ENCODE results near the gene MAN1A1. TPM values are rescaled to one million over a fixed set of nuclear protein-coding genes. Genes with fewer than 3 reads are reported as not detected.

The MAN1A1 gene
- total RNA-seq, 1 experiment from 2014 or later, result 19.7 TPM

DNA sequence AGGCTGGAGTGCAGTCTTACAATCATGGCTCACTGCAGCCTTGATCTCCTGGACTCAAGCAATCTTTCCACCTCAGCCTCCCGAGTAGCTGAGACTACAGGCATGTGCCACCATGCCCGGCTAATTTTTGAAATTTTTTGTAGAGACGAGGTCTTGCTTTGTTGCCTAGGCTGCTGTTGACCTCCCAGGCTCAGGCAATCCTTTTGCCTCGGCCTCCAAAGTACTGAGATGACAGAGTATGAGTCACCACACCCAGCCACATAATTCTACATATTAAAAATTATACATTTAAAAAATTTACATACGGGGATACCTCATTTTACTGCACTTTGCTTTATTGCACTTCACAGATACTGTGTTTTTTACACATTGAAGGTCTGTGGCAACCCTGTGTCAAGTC is 115.1 kb downstream of the MAN1A1 start:
- DNase-seq (ENCODE audit: low read depth), result no peak

DNA sequence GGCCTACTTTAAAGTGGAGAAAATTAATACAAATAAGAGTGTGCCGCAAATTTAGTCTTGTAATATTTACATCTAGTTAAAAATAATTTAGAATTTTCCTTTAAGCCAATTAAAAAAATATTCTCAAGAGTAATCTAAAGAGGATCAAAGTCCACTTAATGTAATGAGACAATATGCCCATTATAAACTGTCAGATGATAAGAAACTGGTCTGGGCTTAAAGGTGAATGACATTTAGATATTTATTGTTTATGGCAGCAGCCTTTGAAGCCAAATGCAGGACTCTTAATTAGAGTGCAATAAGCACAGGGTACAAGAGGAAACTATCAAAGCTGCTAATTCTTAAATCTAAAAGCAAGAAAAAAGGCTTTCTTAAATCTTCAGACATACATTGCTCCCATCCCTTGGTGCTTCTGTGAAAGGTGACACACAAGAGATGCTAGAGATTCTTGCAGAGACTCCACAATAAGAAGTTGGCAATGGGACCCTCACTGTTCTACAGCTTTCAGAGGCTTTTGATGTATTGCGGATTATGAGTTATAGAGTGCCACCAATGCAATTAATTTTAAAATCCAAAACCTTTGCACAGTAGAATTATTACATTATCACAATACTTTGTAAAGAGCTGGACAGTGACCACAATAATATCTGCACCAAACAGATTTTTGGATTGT is 116.1 kb downstream of the MAN1A1 start:
- no peak for DNase-seq (ENCODE audit: low read depth)

DNA sequence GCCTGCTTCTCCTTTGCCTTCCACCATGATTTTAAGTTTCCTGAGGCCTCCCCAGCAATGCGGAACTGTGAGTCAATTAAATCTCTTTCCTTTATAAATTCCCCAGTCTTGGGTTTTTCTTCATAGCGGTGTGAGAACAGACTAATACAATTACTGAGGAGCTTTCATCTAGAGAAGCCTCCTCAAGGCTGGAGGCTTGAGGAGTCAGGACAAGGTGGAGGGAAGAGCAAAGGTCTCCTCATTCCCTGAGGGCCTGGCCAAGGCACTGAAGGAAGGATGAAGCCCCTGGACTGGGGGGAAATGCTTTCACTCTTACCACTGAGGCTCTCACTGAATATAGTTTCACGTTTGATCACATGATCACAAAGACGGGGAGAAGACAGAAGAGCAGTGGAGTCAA is 118.2 kb downstream of the MAN1A1 start:
- DNase-seq (ENCODE audit: low read depth), result no peak

DNA sequence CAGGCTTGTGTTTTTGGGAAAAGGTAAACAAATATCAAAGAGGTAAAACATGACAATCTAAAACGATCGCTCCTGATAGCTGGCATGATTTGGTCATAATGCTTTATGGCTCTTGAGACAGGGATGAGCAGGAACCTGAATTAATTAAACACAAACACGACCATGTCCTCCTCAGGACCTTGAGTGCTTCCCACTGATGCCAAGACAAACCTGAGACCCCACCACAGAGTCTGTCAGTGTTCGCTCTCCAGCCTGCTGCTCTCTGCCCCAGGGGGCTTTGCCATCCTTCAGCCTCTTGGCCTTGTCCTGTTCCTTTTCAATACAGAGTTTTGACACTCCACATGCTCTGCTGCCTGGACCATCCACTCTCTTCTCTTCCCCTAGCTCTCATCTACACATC is 119.4 kb downstream of the MAN1A1 start:
- DNase-seq (ENCODE audit: low read depth), result no peak

DNA sequence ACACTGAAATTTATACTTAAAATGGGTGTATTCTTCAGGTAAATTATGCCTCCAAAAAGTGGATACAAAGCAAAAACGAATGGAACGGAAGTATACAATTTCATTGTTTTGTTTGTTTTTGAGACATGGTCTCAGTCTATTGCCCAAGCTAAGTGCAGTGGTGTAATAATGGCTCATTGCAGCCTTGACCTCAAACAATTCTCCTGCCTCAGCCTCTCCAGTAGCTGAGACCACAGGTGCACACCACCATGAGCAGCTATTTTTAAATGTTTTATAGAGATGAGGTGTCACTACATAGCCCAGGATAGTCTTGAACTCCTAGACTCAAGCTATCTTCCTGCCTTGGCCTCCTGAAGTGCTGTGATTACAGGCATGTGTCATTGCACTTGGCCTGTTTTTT is 122.2 kb downstream of the MAN1A1 start:
- no peak for DNase-seq (ENCODE audit: low read depth)

DNA sequence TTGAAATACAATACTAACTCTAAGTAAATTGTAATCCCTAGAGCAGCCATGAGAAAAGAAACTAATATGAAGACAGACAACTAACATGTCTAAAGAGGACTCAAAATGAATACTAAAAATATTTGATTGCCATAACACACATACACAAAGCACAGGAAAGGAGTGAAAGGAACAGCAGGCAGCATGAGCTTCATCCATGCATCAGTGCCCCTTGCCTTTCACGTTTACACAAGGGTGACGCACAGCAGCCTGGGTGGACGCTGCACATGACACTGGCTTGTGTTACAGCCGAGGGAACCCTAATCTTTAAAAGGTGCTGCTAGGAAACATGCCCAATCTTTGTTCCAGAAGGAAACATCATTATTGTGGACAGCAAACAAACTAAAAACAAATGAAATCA is 123.5 kb downstream of the MAN1A1 start:
- DNase-seq (ENCODE audit: low read depth), result no peak

DNA sequence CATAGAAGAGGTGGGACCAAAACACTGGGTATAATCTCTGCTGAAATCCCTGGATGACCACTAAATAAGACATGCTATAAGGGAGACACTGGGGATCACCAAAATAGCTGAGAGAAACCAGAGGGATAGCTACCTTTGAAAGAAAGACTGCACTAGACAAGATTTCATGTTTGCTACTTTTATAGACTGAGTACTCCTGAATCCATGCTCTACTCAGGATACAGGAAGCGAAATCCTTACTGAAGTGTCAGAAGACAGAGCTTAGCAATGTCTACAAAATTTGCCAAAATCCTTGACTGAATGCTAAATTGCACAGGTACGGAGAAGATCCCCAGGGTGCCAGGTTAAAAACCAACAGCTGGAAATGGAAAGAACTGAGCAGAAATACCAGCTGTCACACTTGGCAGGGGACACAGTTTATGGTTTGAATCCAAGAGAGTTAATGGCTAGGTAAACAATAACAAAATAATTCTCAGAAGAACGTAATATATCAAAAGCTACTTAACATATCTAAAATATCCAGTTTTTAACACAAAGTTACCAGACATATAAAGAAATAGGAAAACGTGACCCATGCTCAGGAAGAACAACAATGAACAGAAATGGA is 125.4 kb downstream of the MAN1A1 start:
- no peak for DNase-seq (ENCODE audit: low read depth)

DNA sequence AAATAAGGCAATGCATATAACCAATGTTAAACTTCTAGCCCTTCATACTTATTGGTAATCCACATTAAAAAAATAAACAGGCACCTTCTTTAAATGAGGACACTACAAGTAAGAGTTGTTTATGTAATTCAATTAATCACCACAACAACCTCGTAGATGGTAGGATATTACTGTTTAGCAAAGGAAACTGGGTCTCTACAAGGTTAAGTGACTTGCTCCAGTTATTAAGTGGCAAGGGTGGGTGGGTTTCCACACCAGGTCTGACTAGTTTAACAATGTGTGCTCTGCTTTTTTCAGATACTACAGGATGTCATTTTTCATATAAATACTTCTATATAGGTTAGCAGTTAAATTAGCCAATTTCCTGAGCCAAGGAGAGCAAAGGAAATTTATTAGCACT is 129.1 kb downstream of the MAN1A1 start:
- no peak for DNase-seq (ENCODE audit: low read depth)

DNA sequence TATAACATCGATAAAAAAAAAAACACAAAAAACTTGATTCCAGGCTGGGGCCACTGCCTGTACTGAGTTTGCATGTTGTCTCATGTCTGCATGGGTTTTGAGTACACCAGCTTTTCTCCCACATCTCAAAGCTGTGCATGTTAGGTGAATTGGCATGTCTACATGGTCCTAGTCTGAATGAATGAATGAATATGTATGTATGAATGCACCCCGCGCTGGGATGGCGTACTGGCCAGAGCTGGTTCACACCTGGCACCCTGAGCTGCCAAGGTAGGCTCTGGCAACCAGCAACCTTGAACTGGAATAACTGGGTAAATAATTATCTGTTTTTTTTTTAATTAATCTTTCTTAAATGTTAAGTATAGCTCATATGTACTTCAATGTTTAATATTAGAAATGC is 131.0 kb downstream of the MAN1A1 start:
- DNase-seq (ENCODE audit: low read depth), result no peak

DNA sequence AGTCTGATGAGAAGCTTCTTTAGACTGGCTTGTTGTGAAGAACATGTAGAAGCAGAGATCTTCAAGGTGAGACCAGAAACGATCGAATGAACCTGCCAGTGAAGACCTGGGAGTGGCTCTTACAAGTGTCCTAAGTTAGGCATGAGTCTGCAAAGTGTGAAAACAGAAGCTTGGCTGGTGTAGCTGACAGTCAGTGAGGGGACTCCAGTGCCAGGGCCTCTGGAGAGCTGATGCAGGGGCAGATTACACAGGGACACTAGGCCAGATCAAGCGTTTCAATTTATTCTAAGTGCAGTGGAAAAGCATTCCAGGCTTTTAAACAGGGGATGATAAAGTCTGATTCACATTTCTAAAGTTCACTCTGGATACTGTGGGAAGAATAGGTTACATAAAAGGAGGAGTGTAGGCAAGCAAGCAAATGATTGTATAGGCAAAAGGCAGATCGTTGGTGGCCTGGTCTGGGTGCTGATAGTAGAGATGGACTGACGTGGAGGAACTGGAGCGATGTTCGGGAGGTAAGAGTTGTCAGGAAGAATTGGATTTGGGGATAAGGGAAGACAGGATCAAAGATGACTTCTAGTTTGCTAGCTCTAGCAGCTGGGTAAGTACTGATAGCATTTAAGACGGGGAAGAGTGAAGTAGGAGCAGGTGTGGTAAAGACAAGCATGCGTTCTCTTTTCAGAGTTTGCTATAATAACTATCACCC is 133.5 kb downstream of the MAN1A1 start:
- no peak for DNase-seq (ENCODE audit: low read depth)

DNA sequence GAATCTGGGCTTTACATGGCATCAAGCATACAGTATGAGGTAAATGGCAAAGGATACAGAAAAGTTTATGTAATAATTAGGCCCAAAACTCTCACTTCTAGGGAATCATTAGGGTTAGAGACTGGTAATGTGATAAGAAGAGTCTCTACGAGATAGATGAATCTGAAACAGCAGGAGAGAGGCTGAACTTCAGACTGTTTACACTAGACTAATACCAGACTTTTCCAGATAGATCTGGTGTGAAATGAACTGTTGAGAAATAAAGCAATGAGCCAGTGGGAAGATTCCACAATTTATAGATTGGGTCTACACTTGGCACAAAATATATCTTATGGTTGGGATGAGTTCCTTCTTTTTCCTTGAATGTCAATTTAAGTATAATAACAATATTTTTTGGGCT is 134.3 kb downstream of the MAN1A1 start:
- DNase-seq (ENCODE audit: low read depth), result no peak

DNA sequence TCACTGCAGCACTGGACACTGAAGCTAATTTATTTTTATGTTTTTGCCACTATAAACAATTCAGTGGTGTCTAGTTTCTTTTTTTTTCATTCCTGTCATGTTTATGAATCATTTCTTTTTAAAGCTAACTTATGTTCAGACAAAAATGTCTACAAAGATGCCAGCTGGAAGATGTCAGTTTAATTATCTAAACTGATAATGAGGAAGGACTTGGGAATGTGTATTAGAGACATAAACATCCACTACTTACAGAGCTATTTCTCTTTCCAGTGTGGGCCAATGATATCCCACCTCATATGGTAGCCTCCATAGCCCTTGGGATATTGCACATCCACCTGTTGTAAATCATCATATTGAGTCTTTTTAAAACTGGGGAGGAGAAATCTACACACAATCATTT is 139.0 kb downstream of the MAN1A1 start:
- no peak for DNase-seq (ENCODE audit: low read depth)

DNA sequence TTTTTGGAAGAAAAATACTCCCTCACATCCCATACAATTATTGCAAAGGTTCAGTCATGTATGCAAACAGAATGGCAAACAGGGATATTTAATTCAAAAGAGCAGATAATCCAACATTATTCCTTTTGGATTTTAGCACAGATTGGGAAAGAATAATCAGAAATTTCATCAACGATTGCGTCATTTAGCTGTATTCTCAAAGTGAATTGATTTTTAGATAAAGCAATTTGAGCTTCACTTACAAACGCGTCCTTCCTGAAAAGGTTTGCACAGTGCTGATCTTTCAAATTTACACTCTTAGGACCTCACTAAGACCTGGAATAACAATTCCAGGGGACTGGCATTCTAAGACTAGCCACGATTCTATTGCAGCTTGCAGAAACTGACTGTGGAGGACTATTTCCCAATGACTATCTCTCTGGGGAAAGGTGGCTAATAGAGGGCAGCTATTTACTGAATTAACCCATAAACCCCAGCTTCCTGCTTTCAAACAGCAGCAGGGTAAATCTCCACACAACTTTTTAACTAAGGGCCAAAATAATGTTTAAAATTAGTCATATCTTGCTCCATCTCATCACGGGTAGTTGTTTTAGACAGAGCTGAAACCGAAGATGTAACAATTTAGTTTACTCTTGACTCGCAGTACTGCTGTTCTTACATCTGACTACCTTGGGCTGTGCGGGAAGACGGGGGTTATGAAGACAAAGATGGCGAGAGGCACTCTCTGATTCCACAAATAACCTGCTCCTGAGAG is 139.9 kb downstream of the MAN1A1 start:
- no peak for DNase-seq (ENCODE audit: low read depth)

DNA sequence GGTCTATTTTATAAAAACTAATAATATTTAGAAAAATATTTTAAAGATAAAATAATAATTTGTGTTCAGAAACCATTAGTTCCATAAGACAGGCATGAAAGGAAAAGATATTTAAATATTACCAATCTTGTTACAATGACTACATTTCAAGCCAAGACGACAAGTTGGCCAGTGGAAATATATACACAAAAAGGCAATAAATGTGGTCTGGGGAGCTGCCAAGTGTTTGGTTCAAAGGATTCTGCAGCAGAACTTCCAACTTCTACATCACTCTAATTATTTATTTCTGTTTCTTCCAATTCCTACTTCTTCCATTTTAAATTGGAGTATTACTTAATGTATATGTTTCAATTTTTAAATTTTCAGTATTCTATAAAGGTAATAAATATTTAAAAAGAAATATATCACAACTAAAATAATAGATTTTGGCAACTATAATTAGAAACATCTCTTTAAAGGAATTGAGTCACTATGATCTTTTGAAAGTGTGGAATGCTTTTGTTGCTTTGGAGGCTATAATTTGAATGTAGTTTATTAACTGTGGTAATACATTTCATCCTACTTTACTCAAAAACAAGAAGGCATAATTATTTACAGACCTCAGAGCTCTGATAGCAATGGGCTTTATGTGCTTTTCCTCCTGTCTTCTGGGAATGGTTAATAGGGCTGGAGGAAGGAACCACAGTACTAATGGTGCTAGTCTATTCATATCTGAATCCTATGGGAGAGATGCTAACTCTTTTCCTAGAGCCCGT is 141.4 kb downstream of the MAN1A1 start:
- DNase-seq (ENCODE audit: low read depth), result peak; percentile 61

DNA sequence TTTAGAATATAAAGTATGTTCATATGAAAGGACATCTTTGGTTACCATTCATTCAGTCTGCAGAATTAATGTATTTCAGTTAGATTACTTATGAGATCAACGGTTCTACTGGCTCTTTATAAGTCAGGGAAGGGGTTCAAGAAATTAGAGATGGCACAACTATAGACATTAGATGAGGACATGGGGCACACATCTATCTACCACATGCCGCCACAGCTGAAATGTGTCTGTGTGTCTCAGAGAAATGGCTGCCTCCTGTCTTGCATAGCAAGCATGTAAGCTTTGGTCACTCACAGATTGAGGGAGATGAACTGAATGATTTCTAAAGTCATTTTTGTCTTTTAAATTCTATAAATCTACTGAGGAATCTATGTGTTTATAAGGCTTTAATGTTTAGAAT is 142.2 kb downstream of the MAN1A1 start:
- no peak for DNase-seq (ENCODE audit: low read depth)

DNA sequence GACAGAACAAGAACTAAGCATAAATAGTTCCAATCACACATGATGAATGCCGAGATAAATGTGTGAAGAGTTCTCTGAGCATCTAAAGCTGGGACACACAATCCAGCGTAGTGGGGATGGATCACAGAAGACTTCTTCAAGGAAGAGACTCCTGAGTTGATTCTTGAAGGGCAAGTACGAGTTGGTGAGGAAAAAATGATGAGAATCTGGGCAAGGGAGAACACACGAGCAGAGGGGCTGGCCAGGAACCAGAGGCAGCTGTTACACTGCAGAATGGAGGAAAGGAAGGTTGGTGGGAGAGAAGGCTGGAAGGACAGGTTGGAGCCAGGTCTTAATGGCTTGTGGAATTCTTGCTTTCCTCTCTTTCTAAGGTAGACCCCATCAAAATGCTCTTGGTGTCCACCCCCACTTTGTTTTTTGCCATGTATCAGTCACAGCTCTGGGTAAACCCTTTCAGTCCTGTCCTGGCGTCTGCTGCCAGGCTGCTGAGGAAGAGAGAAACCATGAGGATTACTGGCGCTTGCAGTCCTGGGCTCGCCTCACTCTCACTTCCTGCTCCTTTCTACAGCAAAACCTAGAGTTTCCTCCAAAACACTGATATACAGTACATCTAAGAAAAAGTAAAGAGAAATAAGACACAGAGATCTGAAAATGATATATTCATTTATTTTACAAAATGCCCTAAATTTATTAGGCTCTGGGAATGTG is 143.5 kb downstream of the MAN1A1 start:
- no peak for DNase-seq (ENCODE audit: low read depth)

DNA sequence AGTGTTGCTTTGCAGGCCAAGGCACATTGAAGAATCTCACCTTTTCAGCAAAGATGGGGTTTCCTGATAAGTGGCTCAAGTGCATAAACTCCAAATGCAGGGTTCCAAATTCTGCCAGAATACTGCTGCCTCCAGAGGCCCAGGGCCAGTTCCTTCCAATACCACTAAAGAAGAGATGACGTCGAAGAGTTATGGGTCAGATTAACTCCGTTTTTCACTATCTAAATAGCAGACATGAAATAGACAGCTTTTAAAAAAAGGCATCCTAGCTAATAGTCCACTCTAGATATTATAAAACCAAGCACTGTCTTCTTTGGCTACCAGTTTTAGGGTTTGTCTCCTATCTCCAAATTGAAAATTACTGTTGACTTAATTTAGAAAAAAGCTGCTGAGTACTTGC is 144.8 kb downstream of the MAN1A1 start:
- no peak for DNase-seq (ENCODE audit: low read depth)

DNA sequence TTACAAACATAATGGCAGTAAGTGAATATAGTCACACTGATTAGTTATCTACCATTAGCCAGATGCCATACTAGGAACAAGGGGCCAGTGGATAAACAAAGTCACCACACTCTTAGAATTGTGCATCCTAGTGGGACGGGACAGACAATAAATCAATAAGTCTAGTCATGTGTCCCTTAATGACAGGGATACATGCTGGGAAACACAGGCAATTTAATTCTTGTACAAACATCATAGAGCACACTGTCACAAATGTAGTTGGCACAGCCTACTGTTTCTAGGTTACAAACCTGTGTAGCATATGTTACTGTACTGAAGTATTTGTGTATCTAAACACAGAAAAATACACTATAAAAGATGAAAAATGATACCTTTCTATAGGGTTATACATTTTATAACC is 148.1 kb downstream of the MAN1A1 start:
- DNase-seq (ENCODE audit: low read depth), result no peak

DNA sequence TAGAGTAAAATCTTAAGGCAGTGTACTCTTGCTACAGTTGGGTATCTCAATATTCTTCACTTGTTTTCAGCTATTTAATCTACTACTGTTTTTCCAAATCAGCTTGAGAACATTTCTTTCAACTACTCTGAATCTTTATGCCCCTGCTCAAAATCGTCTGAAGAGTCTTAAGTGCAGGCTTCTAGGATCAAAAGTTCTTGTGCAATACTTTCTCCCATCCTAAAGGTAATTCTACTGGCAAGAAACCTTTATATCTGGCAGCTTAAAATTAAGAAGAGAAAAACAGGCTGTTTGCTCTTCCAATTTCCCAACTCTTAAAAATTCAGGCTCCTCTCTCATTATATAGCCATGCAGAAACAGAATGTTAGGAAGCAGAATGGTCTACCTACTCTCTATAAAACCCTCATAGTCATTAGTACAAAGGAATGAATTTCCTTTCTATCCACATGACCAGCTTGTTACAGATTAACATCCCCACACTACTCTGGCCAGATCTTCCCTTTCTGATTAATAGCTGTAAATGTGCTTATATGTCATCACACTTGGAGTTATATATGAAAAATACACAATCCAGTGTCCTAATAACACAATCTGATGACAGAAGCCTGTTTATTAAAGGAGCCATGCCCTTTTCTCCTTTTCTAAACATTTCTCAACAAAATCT is 148.9 kb downstream of the MAN1A1 start:
- DNase-seq (ENCODE audit: low read depth), result no peak

DNA sequence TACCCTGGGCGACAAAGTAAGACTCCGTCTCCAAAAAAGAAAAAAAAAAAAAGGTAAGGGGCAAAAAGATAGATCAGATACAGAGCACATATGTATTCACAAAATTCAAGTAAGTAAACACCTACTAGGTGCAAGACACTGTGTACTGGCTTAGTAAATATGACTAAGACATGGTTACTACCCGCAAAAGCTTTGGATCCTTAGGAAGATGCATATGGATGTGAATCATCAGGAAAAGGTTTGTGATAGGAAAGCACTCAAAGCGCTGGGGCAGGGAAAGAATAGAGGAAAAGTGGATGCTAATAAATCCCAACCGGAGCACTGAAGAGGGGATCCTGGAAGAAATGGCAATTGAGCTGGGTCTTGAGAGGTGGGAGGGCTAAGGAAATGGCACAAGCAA is 152.3 kb downstream of the MAN1A1 start:
- peak; percentile 33 for DNase-seq (ENCODE audit: low read depth)

DNA sequence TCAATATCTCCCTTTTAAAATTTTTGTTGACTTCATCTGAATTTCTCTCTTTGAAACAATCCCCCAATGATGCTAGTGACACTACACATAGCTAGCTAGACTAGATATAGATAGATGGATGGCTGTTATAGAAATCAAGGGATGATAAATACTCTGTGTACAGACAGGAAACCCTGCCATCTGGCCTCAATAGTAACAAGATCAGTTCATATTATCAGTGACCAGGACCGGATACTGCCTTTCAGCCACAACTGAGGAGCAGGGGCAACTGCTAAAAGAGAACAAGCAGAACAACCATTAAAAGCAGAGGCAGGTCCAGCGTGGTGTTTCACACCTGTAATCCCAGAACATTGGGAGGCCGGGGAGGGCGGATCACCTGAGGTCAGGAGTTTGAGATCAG is 152.8 kb downstream of the MAN1A1 start:
- DNase-seq (ENCODE audit: low read depth), result no peak
